ENCODE results near the gene AK8.
A peak's percentile ranks its signal among the peaks of the same experiment; 100 is the strongest.
"Not testable (repeated sequence)": the region's sequence is repeated elsewhere in the genome, so short reads cannot be mapped to it uniquely, and the experiment has no call there.

Gene AK8

GRCh38 chr9:132774886-132775285, 103.2 kb downstream of the AK8 start:
- no peak overlapping the region for H3K4me3 ChIP-seq (ENCODE audit: low read depth, low read length)

GRCh38 chr9:132773764-132774339, 104.2 kb downstream of the AK8 start:
- H3K4me3 ChIP-seq (ENCODE audit: low read depth, low read length) = no peak overlapping the region

GRCh38 chr9:132773093-132773492, 105.0 kb downstream of the AK8 start:
- H3K4me3 ChIP-seq (ENCODE audit: low read depth, low read length) = no peak overlapping the region

- H3K4me3 ChIP-seq (ENCODE audit: low read depth, low read length) = not testable (repeated sequence)
These were observed 106.3 kb downstream of the AK8 start for GRCh38 chr9:132771752-132772151.

GRCh38 chr9:132770770-132771310, 107.2 kb downstream of the AK8 start:
- peak overlapping the region; percentile 8 for H3K4me3 ChIP-seq (ENCODE audit: low read depth, low read length)

GRCh38 chr9:132769906-132770769, 107.9 kb downstream of the AK8 start:
- peak overlapping the region; percentile 82 for H3K4me3 ChIP-seq (ENCODE audit: low read depth, low read length)

GRCh38 chr9:132768932-132769905, 108.9 kb downstream of the AK8 start:
- H3K4me3 ChIP-seq (ENCODE audit: low read depth, low read length) = peak overlapping the region; percentile 82

GRCh38 chr9:132763574-132763973, 114.5 kb downstream of the AK8 start:
- no peak overlapping the region for H3K4me3 ChIP-seq (ENCODE audit: low read depth, low read length)

GRCh38 chr9:132762896-132763295, 115.2 kb downstream of the AK8 start:
- H3K4me3 ChIP-seq (ENCODE audit: low read depth, low read length) = no peak overlapping the region

- H3K4me3 ChIP-seq (ENCODE audit: low read depth, low read length) = no peak overlapping the region
These were observed 116.5 kb downstream of the AK8 start for GRCh38 chr9:132761602-132762001.

GRCh38 chr9:132760057-132760456, 118.0 kb downstream of the AK8 start:
- H3K4me3 ChIP-seq (ENCODE audit: low read depth, low read length) = no peak overlapping the region

- no peak overlapping the region for H3K4me3 ChIP-seq (ENCODE audit: low read depth, low read length)
These were observed 121.1 kb downstream of the AK8 start for GRCh38 chr9:132757016-132757415.

- H3K4me3 ChIP-seq (ENCODE audit: low read depth, low read length) = no peak overlapping the region
These were observed 121.8 kb downstream of the AK8 start for GRCh38 chr9:132756214-132756845.

GRCh38 chr9:132755096-132755495, 123.0 kb downstream of the AK8 start:
- no peak overlapping the region for H3K4me3 ChIP-seq (ENCODE audit: low read depth, low read length)

GRCh38 chr9:132754236-132754635, 123.8 kb downstream of the AK8 start:
- H3K4me3 ChIP-seq (ENCODE audit: low read depth, low read length) = no peak overlapping the region

- H3K4me3 ChIP-seq (ENCODE audit: low read depth, low read length) = no peak overlapping the region
These were observed 124.5 kb downstream of the AK8 start for GRCh38 chr9:132753593-132753880.

GRCh38 chr9:132752877-132753592, 125.0 kb downstream of the AK8 start:
- no peak overlapping the region for H3K4me3 ChIP-seq (ENCODE audit: low read depth, low read length)

GRCh38 chr9:132750668-132751067, 127.4 kb downstream of the AK8 start:
- H3K4me3 ChIP-seq (ENCODE audit: low read depth, low read length) = no peak overlapping the region

GRCh38 chr9:132749306-132749705, 128.8 kb downstream of the AK8 start:
- no peak overlapping the region for H3K4me3 ChIP-seq (ENCODE audit: low read depth, low read length)

- H3K4me3 ChIP-seq (ENCODE audit: low read depth, low read length) = no peak overlapping the region
These were observed 129.6 kb downstream of the AK8 start for GRCh38 chr9:132748450-132748849.

Data from iPS-11a (cell line).